ENCODE measurements around the gene ABHD15. TPM values are rescaled to one million over a fixed set of nuclear protein-coding genes. Genes with fewer than 3 reads are reported as not detected.

Gene ABHD15
- total RNA-seq, 1 donor from 2014 or later, result 14.3 TPM

DNA sequence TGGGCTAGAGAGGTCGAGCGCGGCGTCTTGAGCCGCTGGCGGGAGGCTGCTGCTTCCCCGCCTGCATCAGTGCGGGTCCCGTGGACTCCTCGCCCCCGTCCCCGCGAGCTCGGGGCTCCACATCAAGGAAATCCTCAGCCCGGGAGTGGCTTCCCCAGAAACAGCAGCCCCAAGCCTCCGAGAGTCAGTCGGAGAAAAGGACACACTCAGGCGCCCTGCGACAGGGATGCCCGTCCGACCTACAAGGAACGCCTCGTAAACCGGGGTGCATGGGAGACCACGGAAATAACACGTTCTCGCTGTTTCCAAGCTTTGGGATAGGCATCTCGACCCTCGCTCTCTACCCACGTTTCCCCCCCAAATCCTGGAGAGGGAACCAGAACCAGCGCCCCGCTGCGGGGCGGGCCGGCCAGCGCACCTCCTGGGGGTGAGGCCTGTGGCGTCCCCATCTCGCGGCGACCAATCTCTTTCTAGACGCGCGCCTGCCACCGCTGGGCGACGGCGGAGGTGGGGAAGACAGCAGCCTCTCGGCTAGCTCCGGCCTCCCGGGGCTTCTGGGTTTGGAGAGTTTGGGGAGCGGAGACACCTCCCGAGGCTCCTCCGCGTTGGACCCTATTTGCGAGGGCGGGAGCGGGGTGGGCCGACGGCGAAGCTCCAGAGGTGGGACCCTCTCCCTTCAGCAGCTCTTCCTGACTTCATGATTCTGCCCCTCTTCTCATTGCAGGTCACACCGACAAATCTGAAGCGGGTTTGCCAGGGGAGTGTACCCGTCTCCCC, 905 bp upstream of the ABHD15 start:
- peak; percentile 70 to 71 for ATAC-seq
- no peaks in the 10 kb centered on the region for H3K27me3 ChIP-seq (ENCODE audit: low read depth)
- intact Hi-C loops (cut with DNase I), result no loop called here
- DNase-seq, result peak; percentile 84
- H3K4me1 ChIP-seq, result peaks cover 53% of the 10 kb centered on the region
- H3K27ac ChIP-seq, result peak overlapping the region; percentile 87
- TF ChIP-seq, protein P1, sequence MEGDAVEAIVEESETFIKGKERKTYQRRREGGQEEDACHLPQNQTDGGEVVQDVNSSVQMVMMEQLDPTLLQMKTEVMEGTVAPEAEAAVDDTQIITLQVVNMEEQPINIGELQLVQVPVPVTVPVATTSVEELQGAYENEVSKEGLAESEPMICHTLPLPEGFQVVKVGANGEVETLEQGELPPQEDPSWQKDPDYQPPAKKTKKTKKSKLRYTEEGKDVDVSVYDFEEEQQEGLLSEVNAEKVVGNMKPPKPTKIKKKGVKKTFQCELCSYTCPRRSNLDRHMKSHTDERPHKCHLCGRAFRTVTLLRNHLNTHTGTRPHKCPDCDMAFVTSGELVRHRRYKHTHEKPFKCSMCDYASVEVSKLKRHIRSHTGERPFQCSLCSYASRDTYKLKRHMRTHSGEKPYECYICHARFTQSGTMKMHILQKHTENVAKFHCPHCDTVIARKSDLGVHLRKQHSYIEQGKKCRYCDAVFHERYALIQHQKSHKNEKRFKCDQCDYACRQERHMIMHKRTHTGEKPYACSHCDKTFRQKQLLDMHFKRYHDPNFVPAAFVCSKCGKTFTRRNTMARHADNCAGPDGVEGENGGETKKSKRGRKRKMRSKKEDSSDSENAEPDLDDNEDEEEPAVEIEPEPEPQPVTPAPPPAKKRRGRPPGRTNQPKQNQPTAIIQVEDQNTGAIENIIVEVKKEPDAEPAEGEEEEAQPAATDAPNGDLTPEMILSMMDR (IDR thresholded peaks at IDR 0.05), result peak; percentile 52
- no peaks in the 10 kb centered on the region for H3K9me3 ChIP-seq
- peaks cover 14% of the 10 kb centered on the region for H3K36me3 ChIP-seq
- peak overlapping the region; percentile 81 for H3K4me3 ChIP-seq

DNA sequence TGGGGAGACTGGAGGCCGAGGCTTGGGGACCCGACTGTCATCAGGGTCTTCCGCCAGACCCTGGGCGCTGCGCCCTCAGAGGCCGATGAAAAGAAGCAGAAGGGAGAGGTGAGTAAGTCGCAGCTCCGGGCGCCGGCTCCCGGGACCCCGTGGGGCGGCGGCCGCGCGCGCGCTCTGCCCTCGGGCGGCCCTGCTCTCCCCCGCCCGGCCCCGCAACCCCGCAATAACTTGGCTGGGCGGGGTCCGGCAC, 392 bp upstream of the ABHD15 start:
- peak; percentile 10 to 19 for ATAC-seq

DNA sequence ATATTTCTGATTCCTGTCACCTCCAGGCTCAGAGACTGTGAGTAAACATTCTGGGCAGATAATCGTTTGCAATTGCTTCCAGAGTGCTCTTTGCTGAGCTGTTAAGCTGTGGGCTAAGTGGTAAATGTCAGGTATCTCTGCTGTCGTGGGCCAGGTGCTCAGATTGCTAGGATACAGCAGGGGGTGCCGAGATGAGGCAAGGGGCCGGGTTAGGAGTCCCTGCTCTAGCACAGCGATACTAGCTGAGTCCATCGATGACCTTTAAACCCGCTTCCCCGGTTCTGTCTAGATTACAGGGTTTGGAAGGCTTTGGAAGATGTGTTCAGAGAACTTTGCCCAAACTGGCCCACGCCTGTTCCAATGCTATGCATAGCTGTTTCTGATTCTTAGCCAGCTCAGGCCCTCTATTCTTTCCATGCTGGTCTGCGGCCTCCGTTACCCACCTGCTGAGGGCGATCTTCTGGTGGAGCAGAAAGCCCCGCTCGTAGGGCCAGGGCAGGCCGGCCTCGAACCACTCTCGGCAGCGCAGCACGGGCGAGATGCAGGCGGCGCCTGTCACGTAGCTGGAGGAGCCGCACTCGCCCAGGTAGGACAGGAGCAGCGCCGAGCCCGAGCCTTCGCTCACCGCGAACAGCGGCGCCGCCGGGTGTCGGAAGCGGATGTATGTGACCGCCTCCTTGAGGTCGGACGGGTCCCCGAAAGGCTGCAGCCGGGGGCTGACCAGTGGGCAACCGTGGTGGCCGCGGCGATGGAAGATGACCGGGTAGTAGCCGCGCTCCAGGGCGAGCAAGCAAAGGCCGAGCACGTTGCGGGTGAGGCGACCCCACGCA, 979 bp downstream of the ABHD15 start:
- intact Hi-C loops (cut with DNase I), result no loop called here
- ATAC-seq, result peak; percentile 29 to 34

More for the DNA sequence above, 392 bp upstream of the ABHD15 start:
- intact Hi-C loops (cut with DNase I), result no loop called here
- Histone ChIP-seq H3K9me3 (no peaks in the 10 kb centered on the region), H3K36me3 (peaks cover 19% of the 10 kb centered on the region), H3K27ac (peak overlapping the region; percentile 87), H3K27me3 (ENCODE audit: low read depth) (no peaks in the 10 kb centered on the region), H3K4me1 (peaks cover 53% of the 10 kb centered on the region), H3K4me3 (peak overlapping the region; percentile 81)
- DNase-seq, result no peak
- TF ChIP-seq, protein P1 (IDR thresholded peaks at IDR 0.05), result no peak

DNA sequence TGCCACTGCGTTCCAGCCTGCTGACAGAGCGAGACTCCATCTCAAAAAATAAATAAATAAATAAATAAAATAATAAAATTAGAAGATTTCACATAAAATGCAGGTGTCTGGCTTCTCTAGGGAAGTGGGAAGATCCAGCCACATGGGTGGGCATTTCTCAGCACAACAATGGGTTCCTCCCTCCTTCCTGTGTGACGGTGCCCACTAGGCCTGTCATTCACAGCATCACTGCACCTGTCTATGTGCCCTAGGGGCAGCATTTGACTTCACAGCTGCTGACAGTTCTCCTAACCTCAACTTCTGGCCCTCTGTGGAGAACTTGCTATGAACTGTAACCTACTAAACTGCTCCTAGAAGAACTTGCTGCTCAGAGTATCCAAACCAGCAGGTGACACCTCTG, 3.0 kb downstream of the ABHD15 start:
- peaks cover 65% of the 10 kb centered on the region for H3K4me1 ChIP-seq

More for the DNA sequence above, 979 bp downstream of the ABHD15 start:
- Histone ChIP-seq H3K4me3 (peak overlapping the region; percentile 81), H3K36me3 (peaks cover 16% of the 10 kb centered on the region), H3K27me3 (ENCODE audit: low read depth) (no peaks in the 10 kb centered on the region), H3K9me3 (no peaks in the 10 kb centered on the region), H3K4me1 (peaks cover 63% of the 10 kb centered on the region), H3K27ac (peak overlapping the region; percentile 87)
- DNase-seq, result peak; percentile 74
- TF ChIP-seq, protein P1 (IDR thresholded peaks at IDR 0.05), result no peak

DNA sequence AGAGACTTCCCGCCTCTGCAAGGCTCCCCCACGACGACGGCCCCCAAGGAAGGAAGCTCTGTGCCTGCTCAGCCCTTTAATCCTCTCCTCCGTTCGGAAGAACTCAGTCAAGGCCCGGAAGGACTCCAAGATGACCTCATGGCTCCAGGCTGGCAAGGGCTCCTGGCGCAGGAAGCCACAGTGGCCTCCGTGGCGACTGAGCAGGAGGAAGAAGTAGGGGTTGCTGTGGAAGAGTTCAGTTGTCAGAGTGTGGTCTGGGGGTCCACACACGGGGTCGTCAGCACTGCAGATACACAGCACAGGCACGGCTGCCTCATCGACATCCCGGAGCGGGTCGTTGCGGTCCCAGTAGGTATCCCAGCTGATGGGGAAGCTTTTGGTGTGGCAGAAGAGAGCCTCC, 4.2 kb downstream of the ABHD15 start:
- intact Hi-C loops (cut with DNase I), result no loop called here
- Histone ChIP-seq H3K27ac (no peak overlapping the region), H3K4me1 (peaks cover 65% of the 10 kb centered on the region)

More for the DNA sequence above, 3.0 kb downstream of the ABHD15 start:
- Histone ChIP-seq H3K4me3 (no peak overlapping the region), H3K27ac (no peak overlapping the region), H3K9me3 (no peaks in the 10 kb centered on the region), H3K36me3 (peaks cover 16% of the 10 kb centered on the region), H3K27me3 (ENCODE audit: low read depth) (no peaks in the 10 kb centered on the region)
- intact Hi-C loops (cut with DNase I), result no loop called here
- DNase-seq, result no peak
- ATAC-seq, result no peak
- TF ChIP-seq, protein P1 (IDR thresholded peaks at IDR 0.05), result no peak

More for the DNA sequence above, 4.2 kb downstream of the ABHD15 start:
- Histone ChIP-seq H3K36me3 (peaks cover 16% of the 10 kb centered on the region), H3K27me3 (ENCODE audit: low read depth) (no peaks in the 10 kb centered on the region), H3K4me3 (no peak overlapping the region), H3K9me3 (no peaks in the 10 kb centered on the region)
- TF ChIP-seq, protein P1 (IDR thresholded peaks at IDR 0.05), result no peak
- no peak for DNase-seq
- no peak for ATAC-seq

Data from lower lobe of right lung (tissue), 2 donors.